ENCODE data around the gene PPP3CA.
"Not testable (repeated sequence)": the region's sequence is repeated elsewhere in the genome, so short reads cannot be mapped to it uniquely, and the experiment has no call there.

DNA sequence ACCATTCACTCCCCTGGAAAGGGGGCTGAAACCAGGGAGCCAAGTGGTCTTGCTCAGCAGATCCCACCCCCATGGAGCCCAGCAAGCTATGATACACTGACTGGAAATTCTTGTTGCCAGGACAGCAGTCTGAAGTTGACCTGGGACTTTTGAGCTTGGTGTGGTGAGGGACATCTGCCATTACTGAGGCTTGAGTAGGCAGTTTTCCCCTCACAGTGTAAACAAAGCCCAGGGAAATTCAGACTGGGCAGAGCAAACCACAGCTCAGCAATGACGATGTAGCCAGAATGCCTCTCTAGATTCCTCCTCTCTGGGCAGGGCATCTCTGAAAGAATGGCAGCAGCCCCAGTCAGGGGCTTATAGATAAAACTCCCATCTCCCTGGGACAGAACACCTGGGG lies 218.4 kb downstream of the PPP3CA start:
- not testable (repeated sequence) for TF ChIP-seq CTCF (conservative IDR thresholded peaks at IDR 0.05; ENCODE audit: low read depth, low read length); EZH2phosphoT487 (IDR thresholded peaks at IDR 0.05; ENCODE audit: borderline replicate concordance, low read length); EZH2 (IDR thresholded peaks at IDR 0.05; ENCODE audit: low read length, unreplicated experiment)
